ENCODE measurements around the gene ACSS3.

DNA sequence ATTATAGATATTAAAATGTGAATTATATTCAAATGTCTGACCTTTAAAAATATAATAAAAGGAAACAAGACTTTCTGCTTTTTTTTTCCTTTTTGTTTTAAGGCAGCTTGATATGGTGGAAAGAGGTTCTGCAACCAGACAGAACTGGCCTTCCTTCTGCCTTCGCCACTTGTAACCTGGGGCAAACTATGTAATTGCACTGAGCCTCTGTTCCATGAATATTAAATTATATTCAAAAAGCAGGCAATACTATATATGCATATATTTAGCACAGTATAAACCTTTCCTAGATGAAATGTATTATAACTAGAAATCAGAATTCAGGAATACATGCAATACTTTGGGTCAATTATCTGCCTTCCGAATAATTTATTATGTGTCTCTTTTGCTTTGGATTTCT, 59.9 kb downstream of the ACSS3 start:
- TF ChIP-seq, protein P1, sequence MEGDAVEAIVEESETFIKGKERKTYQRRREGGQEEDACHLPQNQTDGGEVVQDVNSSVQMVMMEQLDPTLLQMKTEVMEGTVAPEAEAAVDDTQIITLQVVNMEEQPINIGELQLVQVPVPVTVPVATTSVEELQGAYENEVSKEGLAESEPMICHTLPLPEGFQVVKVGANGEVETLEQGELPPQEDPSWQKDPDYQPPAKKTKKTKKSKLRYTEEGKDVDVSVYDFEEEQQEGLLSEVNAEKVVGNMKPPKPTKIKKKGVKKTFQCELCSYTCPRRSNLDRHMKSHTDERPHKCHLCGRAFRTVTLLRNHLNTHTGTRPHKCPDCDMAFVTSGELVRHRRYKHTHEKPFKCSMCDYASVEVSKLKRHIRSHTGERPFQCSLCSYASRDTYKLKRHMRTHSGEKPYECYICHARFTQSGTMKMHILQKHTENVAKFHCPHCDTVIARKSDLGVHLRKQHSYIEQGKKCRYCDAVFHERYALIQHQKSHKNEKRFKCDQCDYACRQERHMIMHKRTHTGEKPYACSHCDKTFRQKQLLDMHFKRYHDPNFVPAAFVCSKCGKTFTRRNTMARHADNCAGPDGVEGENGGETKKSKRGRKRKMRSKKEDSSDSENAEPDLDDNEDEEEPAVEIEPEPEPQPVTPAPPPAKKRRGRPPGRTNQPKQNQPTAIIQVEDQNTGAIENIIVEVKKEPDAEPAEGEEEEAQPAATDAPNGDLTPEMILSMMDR (IDR thresholded peaks at IDR 0.05): no peak
- TF ChIP-seq POLR2AphosphoS5 (IDR thresholded peaks at IDR 0.05) (no peak), EP300 (IDR thresholded peaks at IDR 0.05) (no peak), POLR2A (IDR thresholded peaks at IDR 0.05) (no peak)
